ENCODE results near the gene TENM3. TPM values are rescaled to one million over a fixed set of nuclear protein-coding genes. Genes with fewer than 3 reads are reported as not detected.

Gene TENM3
- total RNA-seq, 1 experiment from 2014 or later, result 71.0 TPM

DNA sequence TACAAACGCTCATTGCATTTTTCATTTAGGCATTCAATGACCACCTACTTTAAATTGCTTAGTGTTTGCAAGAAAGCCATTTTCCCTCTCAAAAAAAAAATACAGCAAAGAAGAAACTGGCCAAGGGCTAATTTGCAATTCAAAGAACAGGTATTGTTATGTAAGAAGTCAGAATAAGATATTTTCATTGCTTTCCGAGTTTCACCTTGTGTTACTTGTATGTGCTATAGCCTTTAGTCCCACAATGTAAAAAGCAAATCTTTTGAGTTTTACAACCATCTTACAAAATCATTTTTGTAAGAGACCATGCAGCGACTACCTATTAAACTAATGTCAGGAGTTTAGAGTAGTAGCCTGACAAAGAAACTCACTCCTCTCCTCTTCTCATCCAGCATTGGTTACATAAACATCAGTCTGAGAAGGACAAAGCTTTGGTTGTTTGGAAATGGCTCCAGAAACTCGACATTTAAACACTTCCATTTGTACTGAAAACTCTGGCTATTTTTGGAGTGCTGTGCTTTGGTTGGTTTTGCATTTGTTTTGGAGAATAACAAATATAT is 15.3 kb downstream of the TENM3 start:
- Mint-ChIP-seq H3K4me3 (peak overlapping the region; percentile 12; the same call in 1 of the 2 replicates), H3K27ac (peak overlapping the region; percentile 90), H3K27me3 (ENCODE audit: low read depth) (no peaks in the 10 kb centered on the region), H3K36me3 (peaks cover 17% of the 10 kb centered on the region), H3K9me3 (peaks cover 7% of the 10 kb centered on the region), H3K4me1 (peaks cover 59% of the 10 kb centered on the region)
- TF ChIP-seq FOXP1 (CRISPR knock-in tag; IDR thresholded peaks at IDR 0.05; ENCODE audit: borderline replicate concordance) (no peak), MXD4 (CRISPR knock-in tag; IDR thresholded peaks at IDR 0.05; ENCODE audit: borderline replicate concordance) (no peak), ZNF416 (CRISPR knock-in tag; IDR thresholded peaks at IDR 0.05) (no peak), TEAD4 (CRISPR knock-in tag; IDR thresholded peaks at IDR 0.05) (no peak), ERG (CRISPR knock-in tag; IDR thresholded peaks at IDR 0.05) (no peak), PRRX2 (CRISPR knock-in tag; IDR thresholded peaks at IDR 0.05) (no peak), HMGXB4 (CRISPR knock-in tag; IDR thresholded peaks at IDR 0.05) (no peak), ESRRA (CRISPR knock-in tag; IDR thresholded peaks at IDR 0.05; ENCODE audit: borderline replicate concordance) (no peak), USF2 (CRISPR knock-in tag; IDR thresholded peaks at IDR 0.05) (no peak), ATF1 (CRISPR knock-in tag; IDR thresholded peaks at IDR 0.05) (no peak), SP1 (CRISPR knock-in tag; conservative IDR thresholded peaks at IDR 0.05) (no peak), NFE2L1 (CRISPR knock-in tag; IDR thresholded peaks at IDR 0.05) (no peak), AR (CRISPR knock-in tag; IDR thresholded peaks at IDR 0.05) (no peak), ZNF425 (CRISPR knock-in tag; conservative IDR thresholded peaks at IDR 0.05) (no peak), GABPB1 (CRISPR knock-in tag; IDR thresholded peaks at IDR 0.05) (no peak), CBFB (CRISPR knock-in tag; IDR thresholded peaks at IDR 0.05; ENCODE audit: low read depth) (no peak), ZNF396 (CRISPR knock-in tag; IDR thresholded peaks at IDR 0.05; ENCODE audit: borderline replicate concordance) (no peak)
- TF ChIP-seq, protein P1, sequence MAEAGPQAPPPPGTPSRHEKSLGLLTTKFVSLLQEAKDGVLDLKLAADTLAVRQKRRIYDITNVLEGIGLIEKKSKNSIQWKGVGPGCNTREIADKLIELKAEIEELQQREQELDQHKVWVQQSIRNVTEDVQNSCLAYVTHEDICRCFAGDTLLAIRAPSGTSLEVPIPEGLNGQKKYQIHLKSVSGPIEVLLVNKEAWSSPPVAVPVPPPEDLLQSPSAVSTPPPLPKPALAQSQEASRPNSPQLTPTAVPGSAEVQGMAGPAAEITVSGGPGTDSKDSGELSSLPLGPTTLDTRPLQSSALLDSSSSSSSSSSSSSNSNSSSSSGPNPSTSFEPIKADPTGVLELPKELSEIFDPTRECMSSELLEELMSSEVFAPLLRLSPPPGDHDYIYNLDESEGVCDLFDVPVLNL (CRISPR knock-in tag; IDR thresholded peaks at IDR 0.05; ENCODE audit: borderline replicate concordance, low read depth), result no peak
- TF ChIP-seq, protein P2, sequence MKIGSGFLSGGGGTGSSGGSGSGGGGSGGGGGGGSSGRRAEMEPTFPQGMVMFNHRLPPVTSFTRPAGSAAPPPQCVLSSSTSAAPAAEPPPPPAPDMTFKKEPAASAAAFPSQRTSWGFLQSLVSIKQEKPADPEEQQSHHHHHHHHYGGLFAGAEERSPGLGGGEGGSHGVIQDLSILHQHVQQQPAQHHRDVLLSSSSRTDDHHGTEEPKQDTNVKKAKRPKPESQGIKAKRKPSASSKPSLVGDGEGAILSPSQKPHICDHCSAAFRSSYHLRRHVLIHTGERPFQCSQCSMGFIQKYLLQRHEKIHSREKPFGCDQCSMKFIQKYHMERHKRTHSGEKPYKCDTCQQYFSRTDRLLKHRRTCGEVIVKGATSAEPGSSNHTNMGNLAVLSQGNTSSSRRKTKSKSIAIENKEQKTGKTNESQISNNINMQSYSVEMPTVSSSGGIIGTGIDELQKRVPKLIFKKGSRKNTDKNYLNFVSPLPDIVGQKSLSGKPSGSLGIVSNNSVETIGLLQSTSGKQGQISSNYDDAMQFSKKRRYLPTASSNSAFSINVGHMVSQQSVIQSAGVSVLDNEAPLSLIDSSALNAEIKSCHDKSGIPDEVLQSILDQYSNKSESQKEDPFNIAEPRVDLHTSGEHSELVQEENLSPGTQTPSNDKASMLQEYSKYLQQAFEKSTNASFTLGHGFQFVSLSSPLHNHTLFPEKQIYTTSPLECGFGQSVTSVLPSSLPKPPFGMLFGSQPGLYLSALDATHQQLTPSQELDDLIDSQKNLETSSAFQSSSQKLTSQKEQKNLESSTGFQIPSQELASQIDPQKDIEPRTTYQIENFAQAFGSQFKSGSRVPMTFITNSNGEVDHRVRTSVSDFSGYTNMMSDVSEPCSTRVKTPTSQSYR (CRISPR knock-in tag; IDR thresholded peaks at IDR 0.05), result no peak
- POLR2A ChIA-PET, result no interaction called here
- ATAC-seq (peak; percentile 38), DNase-seq (ENCODE audit: low spot score) (no peak)
- CTCF ChIA-PET, result interaction anchor here (0.5 kb wide), 1 partner anchor 553 kb away, joined by 3 read pairs; no protein-coding TSS in a partner anchor
